Tongue (tissue), 2 donors: Measurements from ENCODE around the gene CD44. TPM values are rescaled to one million over a fixed set of nuclear protein-coding genes. Genes with fewer than 3 reads are reported as not detected.

Source experiments
- DNase-seq: peaks from one replicate; pipeline ENCODE4 v3.0.0-alpha.2; 2015
- total RNA-seq: library from RNA; depleted of rRNA; stranded (reverse); fragments of >200 nt; gene quantifications from one replicate; pipeline ENCODE4 v1.2.3, GENCODE V29; 2014

The CD44 gene
- total RNA-seq, 1 donor from 2014 or later: 201 TPM

DNA sequence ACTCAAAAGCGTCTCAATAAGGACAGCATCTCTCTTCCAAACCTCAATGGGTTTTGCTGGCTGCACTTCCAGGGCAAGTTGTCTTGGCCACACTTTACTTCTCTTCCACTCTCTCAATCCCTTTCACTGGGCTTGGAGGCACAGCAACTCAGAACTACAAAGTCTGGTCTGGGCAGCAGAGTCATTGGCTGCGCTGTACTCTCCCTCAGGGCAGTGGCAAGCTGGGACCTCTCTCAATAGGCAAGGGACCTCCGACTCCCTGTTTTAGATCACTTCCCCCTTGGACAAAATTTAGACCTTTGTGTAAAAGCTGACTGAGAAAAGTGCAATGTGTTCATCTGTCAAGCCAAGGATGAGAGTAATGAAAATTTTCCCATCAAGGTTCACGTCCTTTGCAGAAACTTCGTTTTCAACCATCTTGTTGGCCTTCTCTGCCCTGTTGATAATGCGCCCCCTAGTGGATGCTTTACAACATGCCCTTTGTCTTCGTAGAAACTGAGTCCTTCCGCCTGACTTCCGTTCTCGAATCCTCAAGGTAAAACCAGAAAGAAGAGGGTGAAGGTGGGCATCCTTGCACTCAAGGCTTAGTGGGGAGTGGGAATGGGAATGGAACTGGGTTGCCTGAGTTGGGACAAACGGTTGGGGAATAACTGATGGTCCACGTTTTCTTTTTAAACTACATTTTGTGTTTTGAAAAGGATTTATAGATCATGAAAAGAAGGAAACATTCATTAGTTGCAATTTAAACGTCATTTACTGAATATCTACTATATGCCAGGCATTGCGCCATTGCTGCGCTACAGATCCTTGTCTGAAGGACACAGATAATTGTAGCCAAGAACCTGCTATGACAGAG lies 99.1 kb downstream of the CD44 start:
- DNase-seq: peak; percentile 67

DNA sequence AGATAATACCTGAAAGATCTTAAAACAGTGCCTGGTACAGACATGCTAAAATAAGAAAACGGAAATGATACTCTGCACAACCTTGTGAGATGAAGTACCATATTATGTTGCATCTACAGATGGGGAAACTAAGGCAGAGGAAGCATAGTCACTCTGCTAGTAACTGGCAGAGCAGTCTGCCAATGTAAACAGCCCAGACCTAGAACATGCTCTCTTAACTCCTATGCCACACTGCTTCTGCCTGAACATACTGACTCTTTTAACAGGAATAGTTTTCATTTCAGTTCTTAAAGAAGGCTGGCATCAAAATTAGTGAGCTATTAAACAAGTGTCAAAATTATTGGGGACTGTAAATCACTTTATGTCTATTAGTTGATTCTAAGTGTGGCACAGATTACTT lies 99.9 kb downstream of the CD44 start:
- no peak for DNase-seq

DNA sequence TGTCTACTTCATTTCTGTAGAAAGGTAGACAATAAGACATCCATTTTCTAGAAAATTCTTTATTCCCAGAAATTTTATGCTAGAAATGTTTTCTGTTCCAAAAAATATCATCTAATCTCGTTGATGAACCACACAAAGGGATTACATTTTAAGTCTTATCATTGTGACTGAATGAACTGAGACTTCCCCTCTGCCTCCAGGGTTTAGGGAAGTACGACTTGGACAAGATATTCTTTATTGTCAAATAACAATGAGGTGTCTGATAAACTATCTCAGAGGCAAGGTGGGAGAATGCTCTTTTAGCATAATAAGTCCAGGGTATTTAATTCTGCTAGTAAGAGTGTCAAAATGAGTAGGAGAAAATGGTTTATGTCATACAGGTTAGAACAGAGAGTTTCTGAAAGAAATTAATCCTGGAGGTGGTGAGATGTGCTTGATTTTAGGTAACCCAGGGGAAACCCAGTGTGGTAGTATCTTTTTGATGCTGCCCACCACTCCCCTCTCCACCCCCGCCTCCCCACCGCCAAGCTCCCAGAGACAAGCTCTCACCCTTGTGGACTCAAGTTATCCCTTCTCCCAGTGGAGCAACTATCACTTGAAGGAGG lies 100.6 kb downstream of the CD44 start:
- DNase-seq: no peak

- DNase-seq: no peak
Observed at GRCh38 chr11:35241083-35241482, 102.1 kb downstream of the CD44 start.

GRCh38 chr11:35241531-35241930 lies 102.6 kb downstream of the CD44 start:
- DNase-seq: no peak

DNA sequence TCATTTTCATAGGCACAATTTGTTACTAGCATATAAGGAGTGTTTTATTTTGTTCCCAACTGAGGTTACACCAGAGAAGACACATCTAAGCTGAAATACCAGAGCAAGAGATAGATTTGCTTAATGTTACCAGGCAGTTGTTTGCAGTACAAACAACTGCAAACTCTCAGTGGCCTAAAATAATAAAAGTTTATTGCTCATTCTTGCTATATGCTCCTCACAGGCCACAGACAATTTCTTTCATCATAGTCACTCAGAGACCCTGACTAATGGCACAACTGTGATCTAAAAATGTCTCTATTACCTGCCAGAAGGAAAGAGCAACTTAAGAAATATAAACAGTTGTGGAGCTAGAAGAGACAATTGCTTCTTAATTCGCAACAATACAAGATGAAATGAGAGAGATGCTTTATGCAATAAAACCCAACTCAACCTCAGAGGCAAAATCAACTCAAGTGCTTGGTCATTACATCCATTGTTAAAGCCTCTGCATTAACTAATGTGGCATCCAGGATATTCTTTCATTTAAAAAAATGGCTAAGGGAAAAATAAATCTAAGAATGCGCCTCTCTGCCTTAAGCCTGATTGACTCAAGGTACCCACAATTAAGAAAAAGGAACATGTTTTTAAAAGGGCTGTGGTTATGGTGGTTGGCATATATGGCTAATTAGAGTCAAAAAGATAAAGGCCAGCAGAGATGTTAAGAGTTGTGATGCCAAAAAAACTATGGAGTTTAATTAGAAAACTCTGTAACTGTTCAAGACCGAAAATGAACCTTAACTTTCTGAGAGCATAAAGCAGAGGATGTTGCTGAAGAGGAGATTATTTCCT lies 103.7 kb downstream of the CD44 start:
- DNase-seq: no peak

DNA sequence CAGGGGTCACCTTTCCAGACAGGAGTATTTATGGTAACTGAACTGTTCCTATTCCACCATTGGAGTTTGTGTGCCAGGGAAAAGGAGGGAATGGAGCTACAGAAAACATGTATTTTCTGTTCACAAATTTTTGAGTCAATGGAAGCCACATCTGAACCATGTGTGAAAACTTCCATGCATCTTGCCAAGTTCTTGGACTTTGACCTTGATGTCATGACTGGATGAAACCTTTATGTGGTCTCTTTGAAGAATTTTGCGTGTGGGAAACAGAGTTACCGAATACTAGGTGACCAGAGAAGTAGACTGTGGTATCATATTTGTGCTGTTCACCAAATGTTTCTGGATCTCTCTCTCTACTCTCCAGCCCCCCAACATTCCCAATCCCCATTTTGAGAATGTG lies 104.8 kb downstream of the CD44 start:
- no peak for DNase-seq

DNA sequence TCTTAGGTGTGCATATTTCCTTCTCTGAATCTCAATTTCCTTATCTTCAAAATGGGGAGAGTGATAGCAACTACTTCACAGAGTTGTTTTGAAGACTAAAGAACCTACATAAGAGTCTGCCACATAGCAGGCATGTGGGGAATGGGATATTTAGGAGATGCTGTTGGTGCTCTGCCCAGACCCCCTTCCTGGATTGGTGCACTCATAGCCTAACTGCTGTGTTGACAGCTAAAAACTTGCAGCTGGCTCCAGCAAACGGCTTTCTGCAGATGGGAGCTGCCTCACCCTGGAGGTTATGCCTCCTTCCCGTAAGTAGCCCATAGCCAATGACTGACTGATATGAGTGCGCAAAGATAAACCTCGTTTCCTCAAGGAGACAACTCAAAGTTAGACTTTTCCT lies 106.1 kb downstream of the CD44 start:
- no peak for DNase-seq

- no peak for DNase-seq
Observed at GRCh38 chr11:35245786-35246185, 106.8 kb downstream of the CD44 start.

DNA sequence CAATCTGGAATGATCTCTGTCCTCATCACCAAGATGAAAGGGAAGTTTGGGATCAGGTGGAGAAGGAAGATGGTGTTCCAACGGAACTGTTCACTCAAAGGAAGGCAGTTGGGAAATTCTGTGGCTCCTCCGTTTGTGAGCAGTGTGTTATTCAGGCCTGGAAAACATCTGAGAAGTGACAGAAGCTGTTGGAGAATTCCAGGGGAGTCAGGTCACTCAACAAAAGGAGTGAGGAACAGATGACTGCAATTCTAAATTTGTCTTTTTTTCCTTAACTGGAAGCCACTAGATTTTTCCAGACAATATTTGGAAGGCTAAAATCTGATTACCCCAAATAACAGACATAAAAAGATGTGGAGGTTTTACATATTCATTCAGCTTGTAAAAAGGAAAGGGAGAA lies 107.8 kb downstream of the CD44 start:
- DNase-seq: peak; percentile 76

GRCh38 chr11:35247428-35247827 lies 108.5 kb downstream of the CD44 start:
- no peak for DNase-seq

GRCh38 chr11:35247863-35248262 lies 108.9 kb downstream of the CD44 start:
- no peak for DNase-seq

DNA sequence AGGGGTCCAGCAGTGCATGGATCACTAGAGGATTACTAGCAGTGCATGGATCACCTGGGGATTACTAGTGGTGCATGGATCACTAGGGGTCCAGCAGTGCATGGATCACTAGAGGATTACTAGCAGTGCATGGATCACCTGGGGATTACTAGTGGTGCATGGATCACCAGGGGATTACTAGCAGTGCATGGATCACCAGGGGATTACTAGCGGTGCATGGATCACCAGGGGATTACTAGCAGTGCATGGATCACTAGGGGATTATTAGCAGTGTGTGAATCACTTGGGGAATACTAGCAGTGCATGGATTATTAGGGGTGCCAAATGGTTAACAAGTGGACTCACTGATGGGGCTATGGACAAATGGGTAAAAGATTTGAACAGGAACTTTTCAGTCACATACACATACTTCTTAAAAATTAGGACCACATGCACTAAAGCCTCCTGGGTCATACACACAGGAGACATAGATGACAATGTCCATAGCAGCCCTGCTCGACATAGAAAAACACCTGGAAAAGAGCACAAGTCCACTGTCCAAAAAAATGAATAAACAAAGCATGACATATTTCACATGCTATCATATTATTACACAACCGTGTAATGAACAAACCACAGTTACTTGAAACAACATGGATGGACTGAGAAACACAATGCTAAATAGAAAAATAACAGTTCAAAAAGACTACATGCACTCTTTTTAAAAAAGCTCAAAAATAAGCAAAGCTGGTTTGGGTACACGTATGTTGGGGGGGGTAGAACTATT lies 109.8 kb downstream of the CD44 start:
- DNase-seq: no peak

DNA sequence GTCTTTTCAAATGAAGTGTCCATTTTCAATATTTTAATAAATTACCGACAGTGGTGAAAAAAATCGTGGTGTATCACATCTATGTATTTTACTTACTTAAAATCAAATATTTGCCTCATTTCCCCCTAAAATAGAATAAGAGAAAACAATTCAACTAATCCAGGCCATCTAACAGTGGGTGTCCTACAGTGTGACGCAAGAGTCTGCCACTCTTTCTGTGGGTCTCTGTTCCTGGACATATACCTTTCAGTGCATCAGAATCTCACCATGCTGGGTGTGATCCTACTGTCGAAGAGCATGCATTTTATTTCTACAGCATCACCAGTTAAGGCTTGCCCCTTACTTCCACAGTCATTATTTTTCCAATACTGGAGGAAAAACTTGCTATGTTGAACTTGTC lies 111.2 kb downstream of the CD44 start:
- no peak for DNase-seq

DNA sequence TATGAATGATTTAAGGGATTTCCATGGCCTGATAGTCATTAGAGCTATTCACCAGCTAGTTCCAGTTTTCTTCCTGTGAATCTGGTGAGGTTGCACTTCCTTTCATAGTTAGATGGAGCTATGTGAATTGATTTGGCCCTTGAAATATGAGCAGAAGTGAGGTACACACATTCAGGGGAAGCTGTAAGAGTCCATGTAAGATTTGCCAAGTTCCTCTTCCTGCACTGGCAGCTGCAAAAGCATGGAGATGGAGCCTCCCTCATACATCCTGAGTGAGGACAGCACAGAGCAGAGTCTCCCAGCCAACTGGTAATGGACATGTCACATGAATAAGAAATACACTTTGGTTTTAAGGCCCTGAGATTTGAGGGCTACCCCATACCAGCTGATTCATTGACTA lies 111.7 kb downstream of the CD44 start:
- DNase-seq: no peak

DNA sequence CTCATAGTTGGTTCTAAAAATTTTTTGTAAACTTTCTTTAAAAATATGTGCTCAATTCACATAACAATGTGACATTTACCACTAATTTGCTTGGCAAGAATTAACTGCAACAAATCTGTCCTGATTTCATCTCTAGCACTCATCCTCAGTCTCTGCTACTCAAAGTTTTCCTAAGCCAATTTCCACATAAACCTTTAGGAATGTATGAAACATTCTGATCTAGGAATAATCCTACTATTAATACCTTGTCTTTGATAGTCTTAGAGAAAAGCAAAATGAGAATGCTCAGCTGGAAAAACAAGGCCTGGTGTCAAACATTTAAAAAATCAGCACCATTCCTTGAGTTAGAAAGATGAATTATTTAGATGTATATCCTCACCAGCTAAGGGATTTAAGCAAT lies 114.3 kb downstream of the CD44 start:
- no peak for DNase-seq

DNA sequence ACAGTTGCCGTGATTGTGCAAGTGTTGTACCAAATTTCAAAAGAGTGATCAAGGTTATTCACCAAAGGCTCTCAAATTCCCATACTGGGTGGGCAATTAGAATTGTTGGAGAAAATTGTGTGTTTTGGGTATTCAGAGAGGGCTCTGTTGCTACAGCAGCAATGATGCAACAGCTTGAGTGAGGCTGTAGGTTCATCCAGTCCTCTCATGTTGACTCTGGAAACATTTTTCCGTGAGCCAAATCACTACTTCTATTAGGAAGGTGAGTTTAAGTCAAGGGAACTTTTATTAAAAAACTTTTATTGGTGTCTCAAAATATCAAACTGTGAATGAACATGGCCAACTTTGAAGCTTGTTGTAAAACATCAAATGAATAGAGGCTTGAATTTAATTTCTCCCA lies 116.5 kb downstream of the CD44 start:
- DNase-seq: no peak

GRCh38 chr11:35256296-35256695 lies 117.3 kb downstream of the CD44 start:
- DNase-seq: peak; percentile 43

GRCh38 chr11:35257281-35257680 lies 118.3 kb downstream of the CD44 start:
- DNase-seq: no peak

- DNase-seq: no peak
Observed at GRCh38 chr11:35259529-35259928, 120.6 kb downstream of the CD44 start.

DNA sequence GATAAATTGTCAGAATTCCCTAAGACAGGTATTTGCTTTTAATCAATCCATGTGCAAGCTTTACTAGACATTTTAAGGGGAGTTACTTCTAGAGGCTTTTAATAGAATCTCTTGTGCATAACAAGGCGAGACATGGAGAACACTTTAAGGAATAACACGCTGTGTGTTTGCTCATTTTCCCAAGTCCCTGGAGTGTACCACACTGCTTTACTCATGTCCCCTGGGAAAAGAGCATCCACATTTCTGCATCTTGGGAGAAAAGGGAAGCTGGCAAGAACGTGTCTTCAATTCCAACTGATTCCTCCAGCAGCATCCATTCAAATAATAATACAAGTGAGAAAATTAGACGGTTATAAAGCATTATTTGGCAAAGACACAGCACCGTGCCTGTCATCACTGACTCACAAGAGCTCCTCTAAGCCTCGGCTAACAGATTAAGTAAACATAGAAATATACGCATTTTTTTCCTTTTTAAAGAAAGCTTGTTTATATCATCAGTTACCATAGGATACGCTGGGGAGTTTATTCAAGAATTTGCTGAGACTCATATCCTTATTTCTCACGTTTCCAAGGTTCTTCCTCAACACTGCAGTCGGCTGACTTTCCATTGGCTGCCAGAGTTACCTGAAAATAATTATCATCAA lies 121.5 kb downstream of the CD44 start:
- peak; percentile 67 for DNase-seq

DNA sequence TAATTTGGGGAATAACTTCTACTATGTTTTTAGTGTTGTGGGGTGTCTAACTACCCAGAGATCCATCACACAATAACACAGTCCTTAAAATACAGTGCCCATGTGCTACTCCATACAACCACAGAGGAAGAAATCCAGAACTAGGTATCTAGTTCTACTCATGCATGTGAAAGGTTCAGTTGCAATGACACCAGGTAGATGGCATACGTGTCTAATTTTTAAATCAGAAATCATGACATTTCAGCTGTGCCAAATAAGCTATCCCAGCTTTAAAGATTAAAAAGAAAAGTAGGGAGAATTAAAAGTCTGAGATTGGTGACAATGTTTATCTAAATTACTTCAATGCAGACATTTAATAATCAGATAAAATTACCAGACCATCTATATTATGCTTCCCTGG lies 122.2 kb downstream of the CD44 start:
- DNase-seq: no peak
